IPS-18a (cell line): ENCODE results near the gene PSMG4.
A peak's percentile ranks its signal among the peaks of the same experiment; 100 is the strongest.

Experiments
- H3K27ac ChIP-seq: one replicate; pipeline ENCODE4 v1.5.1; 2013; ENCODE audit warnings: low read length
- H3K27me3 ChIP-seq: one replicate; pipeline ENCODE4 v1.6.1; 2013; ENCODE audit warnings: mild to moderate bottlenecking, low read length; ENCODE audit not compliant: control insufficient read depth, insufficient read depth
- H3K36me3 ChIP-seq: one replicate; pipeline ENCODE4 v1.6.1; 2013; ENCODE audit warnings: low read depth, low read length; ENCODE audit not compliant: control insufficient read depth
- H3K4me1 ChIP-seq: one replicate; pipeline ENCODE4 v1.6.1; 2013; ENCODE audit warnings: low read depth, low read length; ENCODE audit not compliant: control insufficient read depth
- H3K4me3 ChIP-seq: one replicate; pipeline ENCODE4 v1.5.1; 2013; ENCODE audit warnings: low read length
- H3K9ac ChIP-seq: one replicate; pipeline ENCODE4 v1.6.1; 2013; ENCODE audit warnings: mild to moderate bottlenecking, low read length, moderate library complexity
- H3K9me3 ChIP-seq: one replicate; pipeline ENCODE4 v1.6.1; 2013; ENCODE audit warnings: low read depth, low read length; ENCODE audit not compliant: control insufficient read depth

Gene PSMG4, protein sequence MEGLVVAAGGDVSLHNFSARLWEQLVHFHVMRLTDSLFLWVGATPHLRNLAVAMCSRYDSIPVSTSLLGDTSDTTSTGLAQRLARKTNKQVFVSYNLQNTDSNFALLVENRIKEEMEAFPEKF

DNA sequence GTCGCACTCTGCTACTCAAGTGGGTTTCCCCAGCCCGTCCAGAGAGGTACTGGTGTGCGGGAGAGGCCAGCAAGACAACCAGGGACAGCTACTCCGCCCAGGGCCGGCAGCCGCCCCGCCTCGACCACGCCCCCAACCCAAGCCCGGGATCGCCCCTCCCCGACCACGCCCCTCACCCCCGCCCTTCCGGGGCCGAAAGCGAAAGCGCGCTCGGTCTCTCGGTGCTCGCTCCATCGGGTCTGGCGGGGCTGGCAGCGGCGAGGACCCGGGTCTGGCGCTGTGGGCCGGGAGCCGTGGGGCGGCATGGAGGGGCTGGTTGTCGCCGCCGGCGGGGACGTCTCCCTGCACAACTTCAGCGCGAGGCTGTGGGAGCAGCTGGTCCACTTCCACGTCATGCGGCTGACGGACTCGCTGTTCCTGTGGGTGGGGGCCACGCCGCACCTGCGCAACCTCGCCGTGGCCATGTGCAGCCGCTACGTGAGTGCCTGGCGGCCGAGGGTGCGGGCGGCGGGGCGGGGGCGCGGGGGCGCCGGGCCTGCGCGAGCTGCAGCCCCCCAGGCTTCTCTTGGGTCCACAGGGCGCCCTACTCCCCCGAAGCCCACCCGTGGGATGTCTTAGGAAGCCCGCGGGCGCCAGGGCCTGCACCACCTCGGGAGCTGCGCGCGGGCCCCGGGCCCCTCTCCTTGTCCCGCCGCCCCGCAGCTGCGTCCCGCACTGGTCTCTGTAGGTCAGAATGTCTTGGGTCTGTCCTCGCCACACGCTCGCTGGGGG is at the start of gene PSMG4:
TSS of gene PSMG4 (plus strand) at position 228 of the 771 bp plus-strand sequence. CDS start at position 304, 76 bp downstream.
- H3K27ac ChIP-seq, result peak within 1 kb of the TSS; percentile 65

DNA sequence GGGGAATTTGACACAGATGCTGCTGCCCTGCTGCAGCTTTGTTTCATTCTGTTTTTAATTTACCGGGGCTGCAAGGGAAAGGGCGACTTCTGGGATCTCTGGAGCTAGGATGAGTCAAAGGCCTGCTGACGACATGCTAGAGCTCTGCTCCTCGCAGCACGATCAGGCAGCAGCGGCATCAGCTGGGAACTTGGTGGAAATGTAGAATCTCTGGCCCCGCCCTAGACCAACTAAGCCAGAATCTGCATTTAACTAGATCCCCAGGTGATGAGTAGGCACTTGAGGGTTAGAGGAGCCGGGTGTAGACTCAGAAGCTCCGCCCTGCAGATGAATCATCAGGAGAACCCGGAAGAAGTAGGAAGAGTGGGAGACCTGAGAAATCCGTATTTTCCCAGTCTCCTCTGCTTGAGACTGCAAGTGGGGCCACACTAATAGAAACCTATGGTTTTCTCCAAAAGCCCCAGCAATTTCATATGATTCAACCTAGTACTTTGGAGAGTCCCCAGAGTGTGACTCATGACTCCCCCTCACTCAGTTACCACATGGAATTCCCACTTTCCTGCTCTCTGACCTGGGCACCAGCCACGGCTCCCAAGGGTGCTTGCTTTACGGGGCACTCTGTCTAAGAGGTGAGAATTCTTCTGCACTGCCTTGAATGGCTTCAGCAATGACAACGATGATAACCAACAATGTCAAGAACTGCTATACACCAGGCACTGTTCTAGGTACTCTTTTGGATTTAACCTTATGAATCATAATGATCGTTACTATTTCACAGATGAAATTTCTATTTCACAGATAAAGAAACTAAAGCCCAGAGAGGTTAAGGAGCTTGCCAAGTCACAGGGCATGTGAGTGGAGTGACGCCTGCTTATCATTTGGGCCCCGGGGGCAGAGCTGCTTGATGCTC is 49.4 kb upstream of the PSMG4 start:
- H3K4me3 ChIP-seq, result no peak overlapping the region
- H3K4me1 ChIP-seq, result peaks cover 14% of the 10 kb centered on the region
- H3K27me3 ChIP-seq, result no peaks in the 10 kb centered on the region
- H3K9me3 ChIP-seq, result no peaks in the 10 kb centered on the region
- H3K36me3 ChIP-seq, result no peaks in the 10 kb centered on the region
- no peak overlapping the region for H3K9ac ChIP-seq
- no peak overlapping the region for H3K27ac ChIP-seq

More for the DNA sequence above, at the start of gene PSMG4:
- Histone ChIP-seq H3K36me3 (peaks cover 4% of the 10 kb centered on the region), H3K4me3 (peak within 1 kb of the TSS; percentile 90), H3K9ac (peak within 1 kb of the TSS; percentile 86), H3K27me3 (no peaks in the 10 kb centered on the region), H3K9me3 (no peaks in the 10 kb centered on the region), H3K4me1 (peaks cover 12% of the 10 kb centered on the region)

DNA sequence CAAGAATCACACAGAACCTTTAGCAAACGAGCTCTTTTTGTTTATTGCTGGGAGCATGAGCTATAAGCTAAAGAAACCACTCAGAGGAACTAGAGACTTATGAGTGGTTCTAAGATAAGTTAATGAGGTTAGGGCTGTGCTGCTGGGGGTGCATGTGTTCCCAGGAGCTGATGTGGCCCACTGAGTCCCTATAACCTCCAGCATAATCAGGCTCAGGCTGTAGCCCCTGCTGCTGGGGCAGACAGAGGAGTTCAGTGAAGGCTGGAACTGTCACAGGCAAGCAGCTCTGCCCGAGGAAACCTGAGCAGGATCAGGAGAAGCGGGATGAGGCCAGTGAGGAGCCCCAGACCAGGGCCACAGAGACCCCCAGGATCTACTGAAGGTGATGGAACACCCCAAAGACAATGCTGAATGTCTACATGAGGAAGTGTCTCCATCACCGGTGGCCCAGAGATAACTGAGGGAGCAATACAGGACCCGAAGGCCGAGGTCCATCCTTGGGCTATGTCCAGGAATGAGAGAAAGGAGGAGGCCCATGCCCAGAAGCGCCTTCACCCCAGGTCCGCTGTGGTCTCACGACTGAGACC is 48.6 kb upstream of the PSMG4 start:
- no peaks in the 10 kb centered on the region for H3K27me3 ChIP-seq
- no peak overlapping the region for H3K4me3 ChIP-seq
- H3K4me1 ChIP-seq, result peaks cover 14% of the 10 kb centered on the region
- no peaks in the 10 kb centered on the region for H3K36me3 ChIP-seq
- no peak overlapping the region for H3K27ac ChIP-seq
- no peak overlapping the region for H3K9ac ChIP-seq
- no peaks in the 10 kb centered on the region for H3K9me3 ChIP-seq

DNA sequence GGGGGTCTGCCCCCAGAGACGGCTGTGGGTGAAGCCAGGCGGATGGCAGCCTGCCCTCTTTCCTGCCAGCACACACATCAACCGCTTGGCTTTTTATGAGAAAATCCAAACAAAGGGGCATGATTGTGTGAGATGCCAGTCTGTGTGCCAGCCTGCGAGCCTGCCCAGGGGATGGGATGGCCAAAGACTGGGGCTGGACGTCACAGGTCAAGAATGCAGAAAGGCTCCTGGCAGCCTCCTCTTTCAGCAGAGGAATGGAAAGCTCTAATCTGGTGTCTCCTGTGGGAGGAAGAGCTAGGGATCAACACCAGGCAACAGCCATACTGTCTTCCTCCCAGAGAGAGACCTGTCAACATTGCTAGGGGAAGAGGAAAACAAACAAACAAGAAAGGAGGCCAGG is 47.1 kb upstream of the PSMG4 start:
- Histone ChIP-seq H3K4me1 (peaks cover 14% of the 10 kb centered on the region), H3K9me3 (no peaks in the 10 kb centered on the region), H3K27me3 (no peaks in the 10 kb centered on the region), H3K36me3 (no peaks in the 10 kb centered on the region), H3K27ac (no peak overlapping the region), H3K4me3 (no peak overlapping the region), H3K9ac (no peak overlapping the region)

DNA sequence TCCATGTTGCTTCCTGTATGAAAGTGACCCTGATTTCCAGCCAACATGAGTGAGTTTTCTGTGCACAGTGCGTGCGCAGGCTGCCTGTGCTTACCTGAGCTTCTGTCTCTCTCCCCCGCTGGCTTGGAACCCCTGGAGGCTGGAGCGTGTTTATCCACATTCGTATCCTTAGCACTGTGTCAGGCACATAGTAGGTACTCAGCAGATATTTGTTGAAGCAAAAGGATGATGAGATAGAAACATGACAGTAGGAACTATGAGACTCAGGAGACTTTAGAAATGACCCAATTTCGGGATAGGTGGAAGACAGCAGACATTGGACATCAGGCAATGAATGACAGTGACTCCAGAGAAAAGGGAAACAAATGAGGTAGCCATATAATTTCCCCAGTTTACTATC is 46.5 kb upstream of the PSMG4 start:
- no peak overlapping the region for H3K9ac ChIP-seq
- peaks cover 14% of the 10 kb centered on the region for H3K4me1 ChIP-seq
- no peaks in the 10 kb centered on the region for H3K36me3 ChIP-seq
- H3K9me3 ChIP-seq, result no peaks in the 10 kb centered on the region
- H3K27me3 ChIP-seq, result no peaks in the 10 kb centered on the region
- no peak overlapping the region for H3K27ac ChIP-seq
- no peak overlapping the region for H3K4me3 ChIP-seq

DNA sequence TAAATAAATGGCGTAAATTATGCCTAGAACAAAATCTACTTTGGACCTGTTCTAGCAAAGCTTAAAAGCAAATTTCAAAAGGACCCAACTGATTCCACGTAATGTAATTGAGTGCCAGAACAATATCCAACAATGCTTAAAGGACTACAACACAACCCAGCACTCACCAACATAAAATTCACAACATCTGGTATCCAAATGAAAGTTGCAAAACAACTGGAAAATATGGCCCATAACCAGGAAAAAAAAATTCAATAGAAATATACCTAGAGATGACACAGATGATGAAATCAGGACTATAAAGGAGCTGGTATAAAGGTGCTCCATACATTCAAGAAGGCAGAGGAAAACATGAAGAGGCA is 45.4 kb upstream of the PSMG4 start:
- Histone ChIP-seq H3K27ac (no peak overlapping the region), H3K9me3 (no peaks in the 10 kb centered on the region)

DNA sequence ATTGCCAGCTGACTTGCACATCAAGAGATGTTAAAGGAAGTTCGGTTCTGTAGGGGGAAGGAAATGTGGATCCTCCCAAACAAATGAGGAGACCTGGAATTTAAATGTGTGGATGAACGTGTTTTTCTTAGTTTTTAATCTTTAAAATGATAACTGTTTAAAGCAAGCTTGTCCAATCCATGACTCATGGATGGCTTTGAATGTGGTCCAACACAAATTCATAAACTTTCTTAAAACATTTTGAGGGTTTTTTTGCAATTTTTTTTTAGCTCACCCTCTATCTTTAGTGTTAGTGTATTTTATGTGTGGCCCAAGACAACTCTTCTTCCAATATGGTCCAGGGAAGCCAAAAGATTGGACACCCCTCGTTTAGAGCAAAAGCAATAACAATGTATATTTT is 43.8 kb upstream of the PSMG4 start:
- Histone ChIP-seq H3K9ac (no peak overlapping the region), H3K4me1 (no peaks in the 10 kb centered on the region), H3K9me3 (no peaks in the 10 kb centered on the region), H3K4me3 (no peak overlapping the region), H3K27ac (no peak overlapping the region), H3K27me3 (no peaks in the 10 kb centered on the region), H3K36me3 (no peaks in the 10 kb centered on the region)

More for the DNA sequence above, 45.4 kb upstream of the PSMG4 start:
- Histone ChIP-seq H3K4me1 (peaks cover 12% of the 10 kb centered on the region), H3K9ac (no peak overlapping the region), H3K4me3 (no peak overlapping the region), H3K27me3 (no peaks in the 10 kb centered on the region), H3K36me3 (no peaks in the 10 kb centered on the region)

DNA sequence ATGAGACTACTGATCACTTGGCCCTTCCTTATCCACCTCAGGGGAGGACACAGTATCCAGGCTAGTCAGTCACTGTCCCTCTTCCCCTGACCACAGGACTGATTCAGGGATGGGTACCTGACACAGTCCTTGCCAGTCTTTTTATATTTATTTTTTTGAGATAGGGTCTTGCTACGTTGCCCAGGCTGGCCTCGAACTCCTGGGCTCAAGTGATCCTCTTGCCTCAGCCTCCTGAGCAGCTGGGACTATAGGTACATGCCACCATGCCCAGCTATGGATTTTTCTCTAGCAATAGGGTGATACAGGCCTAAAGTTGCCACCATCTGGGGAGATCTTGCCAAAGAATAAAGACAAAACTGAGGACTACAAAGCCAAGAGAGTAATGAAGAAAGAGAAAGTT is 41.5 kb upstream of the PSMG4 start:
- H3K27me3 ChIP-seq, result no peaks in the 10 kb centered on the region
- no peaks in the 10 kb centered on the region for H3K9me3 ChIP-seq
- no peaks in the 10 kb centered on the region for H3K36me3 ChIP-seq
- no peak overlapping the region for H3K9ac ChIP-seq
- no peak overlapping the region for H3K27ac ChIP-seq
- peaks cover 8% of the 10 kb centered on the region for H3K4me1 ChIP-seq
- H3K4me3 ChIP-seq, result no peak overlapping the region

DNA sequence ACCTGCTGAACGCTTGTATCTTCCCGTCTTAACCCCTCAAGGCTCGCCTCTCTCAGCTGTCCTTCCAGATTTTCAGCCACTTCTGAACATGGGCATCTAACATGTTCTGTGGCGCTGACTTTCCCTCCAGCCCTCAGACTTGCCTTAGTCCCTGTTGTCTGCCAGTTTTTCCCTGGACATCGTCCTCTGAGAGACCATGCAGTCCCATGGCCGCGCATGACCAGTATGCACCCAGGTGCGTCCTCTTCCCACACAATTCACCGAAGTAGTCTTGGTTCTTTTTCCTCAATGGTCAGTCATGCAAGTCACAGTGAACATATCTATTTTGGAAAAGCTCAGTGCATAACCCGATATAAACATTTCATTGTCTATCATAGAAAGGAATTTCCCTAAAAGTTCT is 40.5 kb upstream of the PSMG4 start:
- H3K9me3 ChIP-seq, result no peaks in the 10 kb centered on the region
- peaks cover under 1% of the 10 kb centered on the region for H3K36me3 ChIP-seq
- peaks cover 8% of the 10 kb centered on the region for H3K4me1 ChIP-seq
- no peaks in the 10 kb centered on the region for H3K27me3 ChIP-seq
- H3K4me3 ChIP-seq, result no peak overlapping the region
- H3K27ac ChIP-seq, result no peak overlapping the region
- H3K9ac ChIP-seq, result no peak overlapping the region

DNA sequence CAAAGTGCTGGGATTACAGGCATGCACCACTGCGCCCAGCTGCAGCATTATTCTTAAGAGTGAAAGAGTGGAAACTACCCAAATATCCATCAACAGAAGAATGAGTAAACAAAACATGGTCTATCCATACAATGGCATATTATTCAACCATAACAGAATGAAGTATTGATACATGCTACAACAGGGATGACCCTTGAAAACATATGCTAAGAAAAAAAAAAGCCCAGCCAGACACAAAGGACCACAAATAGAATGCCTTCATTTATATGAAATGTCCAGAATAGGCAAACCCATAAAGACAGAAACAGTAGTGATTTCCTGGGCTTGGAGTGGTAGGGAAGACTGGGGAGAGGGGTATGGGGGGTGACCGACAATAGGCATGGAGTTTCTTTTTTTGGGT is 38.4 kb upstream of the PSMG4 start:
- peaks cover 14% of the 10 kb centered on the region for H3K36me3 ChIP-seq
- H3K27ac ChIP-seq, result no peak overlapping the region
- H3K9ac ChIP-seq, result no peak overlapping the region
- no peaks in the 10 kb centered on the region for H3K9me3 ChIP-seq
- no peaks in the 10 kb centered on the region for H3K27me3 ChIP-seq
- peaks cover 8% of the 10 kb centered on the region for H3K4me1 ChIP-seq
- no peak overlapping the region for H3K4me3 ChIP-seq

DNA sequence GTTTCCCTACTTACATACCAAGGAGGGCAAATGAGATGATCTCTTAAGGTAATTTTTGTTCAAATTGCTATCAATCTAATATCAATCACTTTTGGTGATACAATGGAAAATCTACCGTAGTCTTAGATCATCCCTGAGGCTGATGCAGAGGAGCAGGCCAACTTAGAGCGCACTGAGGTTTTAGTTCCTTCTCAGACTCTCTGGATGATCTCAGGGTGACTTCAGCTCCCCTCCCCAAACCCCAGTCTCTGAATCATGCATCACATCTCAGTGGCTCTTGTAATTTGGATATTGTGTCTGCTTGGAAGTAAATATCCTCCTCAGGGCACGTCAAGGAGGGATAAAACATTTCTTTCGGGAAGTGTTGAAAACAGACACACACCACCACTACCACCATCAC is 37.2 kb upstream of the PSMG4 start:
- Histone ChIP-seq H3K9me3 (no peaks in the 10 kb centered on the region), H3K4me3 (no peak overlapping the region), H3K4me1 (peaks cover 13% of the 10 kb centered on the region), H3K27me3 (no peaks in the 10 kb centered on the region), H3K9ac (no peak overlapping the region), H3K36me3 (peaks cover 22% of the 10 kb centered on the region), H3K27ac (no peak overlapping the region)
